Thyroid gland (tissue), 4 donors: Measurements from ENCODE around the gene INTS15.

ENCODE experiments used
- POLR2A ChIP-seq, 2 donors: fragments of 450-650 bp; IDR thresholded peaks; one replicate each; pipeline ENCODE4 v1.6.1; 2017; ENCODE audit warnings: antibody characterized with exemption in 2 of 2, mild to moderate bottlenecking in 2 of 2, moderate library complexity in 1 of 2
- TF ChIP-seq, protein P1 (sequence below), 6 experiments: fragments of 200-600 bp in 3 of 6; fragments of 450-650 bp in 3 of 6; sonication (generic) in 3 of 6; IDR thresholded peaks; one replicate each; pipeline ENCODE4 v1.5.1; 2016 to 2019; ENCODE audit warnings: antibody characterized with exemption in 6 of 6, mild to moderate bottlenecking in 2 of 6, inconsistent platforms in 1 of 6, moderate library complexity in 1 of 6

GRCh38 chr7:6613706-6614105 is 23.9 kb downstream of the INTS15 start:
- TF ChIP-seq, protein P1, sequence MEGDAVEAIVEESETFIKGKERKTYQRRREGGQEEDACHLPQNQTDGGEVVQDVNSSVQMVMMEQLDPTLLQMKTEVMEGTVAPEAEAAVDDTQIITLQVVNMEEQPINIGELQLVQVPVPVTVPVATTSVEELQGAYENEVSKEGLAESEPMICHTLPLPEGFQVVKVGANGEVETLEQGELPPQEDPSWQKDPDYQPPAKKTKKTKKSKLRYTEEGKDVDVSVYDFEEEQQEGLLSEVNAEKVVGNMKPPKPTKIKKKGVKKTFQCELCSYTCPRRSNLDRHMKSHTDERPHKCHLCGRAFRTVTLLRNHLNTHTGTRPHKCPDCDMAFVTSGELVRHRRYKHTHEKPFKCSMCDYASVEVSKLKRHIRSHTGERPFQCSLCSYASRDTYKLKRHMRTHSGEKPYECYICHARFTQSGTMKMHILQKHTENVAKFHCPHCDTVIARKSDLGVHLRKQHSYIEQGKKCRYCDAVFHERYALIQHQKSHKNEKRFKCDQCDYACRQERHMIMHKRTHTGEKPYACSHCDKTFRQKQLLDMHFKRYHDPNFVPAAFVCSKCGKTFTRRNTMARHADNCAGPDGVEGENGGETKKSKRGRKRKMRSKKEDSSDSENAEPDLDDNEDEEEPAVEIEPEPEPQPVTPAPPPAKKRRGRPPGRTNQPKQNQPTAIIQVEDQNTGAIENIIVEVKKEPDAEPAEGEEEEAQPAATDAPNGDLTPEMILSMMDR (IDR thresholded peaks at IDR 0.05), result no peak
- no peak for TF ChIP-seq POLR2A (IDR thresholded peaks at IDR 0.05)
